HCT116 (cell line): ENCODE results near the gene LGI2.

Experiments used
- EZH2 ChIP-seq: fragments of 200-600 bp; sonication (generic); IDR thresholded peaks from 2 replicates; pipeline ENCODE4 v1.6.1; 2017; ENCODE audit warnings: antibody characterized with exemption, mixed run types
- JUND ChIP-seq: IDR thresholded peaks from 2 replicates; pipeline ENCODE4 v1.6.1; 2012
- POLR2A ChIP-seq: IDR thresholded peaks from 2 replicates; pipeline ENCODE4 v1.7.0; 2011; ENCODE audit warnings: borderline replicate concordance; ENCODE audit not compliant: insufficient read depth, insufficient read length; ENCODE audit errors: extremely low read depth
- POLR2AphosphoS5 ChIP-seq: IDR thresholded peaks from 2 replicates; pipeline ENCODE4 v1.6.1; 2011; ENCODE audit warnings: mild to moderate bottlenecking, low read depth, low read length, moderate library complexity
- SP1 ChIP-seq: IDR thresholded peaks from 2 replicates; pipeline ENCODE4 v1.6.1; 2012; ENCODE audit warnings: low read depth
- TF ChIP-seq, protein P1 (sequence below), 3 experiments: fragments of 200-600 bp in 1 of 3; sonication (generic) in 1 of 3; IDR thresholded peaks in 2 of 3; conservative IDR thresholded peaks in 1 of 3; 2 replicates each; pipeline ENCODE4 v1.5.1; 2012 to 2017; ENCODE audit warnings: low read depth in 2 of 3, low read length in 2 of 3, antibody characterized with exemption in 1 of 3, borderline replicate concordance in 1 of 3, control low read depth in 1 of 3, mild to moderate bottlenecking in 1 of 3, mixed read lengths in 1 of 3, mixed run types in 1 of 3, moderate library complexity in 1 of 3; ENCODE audit not compliant: insufficient read depth in 1 of 3
- TF ChIP-seq, protein P2 (sequence below): IDR thresholded peaks from 2 replicates; pipeline ENCODE4 v1.6.1; 2012

DNA sequence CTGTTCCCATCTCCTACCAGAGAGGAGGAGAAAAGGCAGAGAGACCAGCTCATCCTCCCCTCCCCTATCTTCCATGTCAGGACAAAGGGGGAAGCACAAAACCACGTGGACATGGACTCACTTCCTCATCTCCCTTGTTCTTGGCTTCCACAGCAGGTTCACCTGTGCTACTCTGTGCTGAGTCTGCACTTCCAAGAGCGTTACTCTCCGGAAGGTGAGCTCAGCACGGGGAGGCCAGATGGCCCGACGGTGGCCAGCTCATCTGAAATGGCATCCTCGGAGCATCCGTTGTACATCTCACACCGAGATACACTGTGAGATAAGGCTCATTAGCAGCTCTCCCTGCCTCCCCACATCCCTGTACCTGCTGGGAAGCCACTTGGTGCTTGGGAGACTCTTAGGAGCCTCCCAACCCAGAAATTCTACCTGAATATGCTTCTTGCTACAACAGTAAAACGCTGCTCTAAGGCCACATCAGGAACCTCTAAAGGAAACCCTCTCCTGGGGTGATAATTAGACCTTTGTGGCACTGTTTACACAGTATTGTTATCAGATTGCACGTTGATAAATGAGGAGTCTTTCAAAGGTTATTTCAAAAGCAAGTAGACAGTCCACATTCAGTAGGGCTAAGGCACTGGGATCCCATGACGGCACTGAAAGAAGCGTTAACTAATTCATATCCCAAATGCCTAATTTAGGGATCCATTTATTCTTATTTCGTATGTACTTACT, 19.4 kb downstream of the LGI2 start:
- TF ChIP-seq, protein P1, sequence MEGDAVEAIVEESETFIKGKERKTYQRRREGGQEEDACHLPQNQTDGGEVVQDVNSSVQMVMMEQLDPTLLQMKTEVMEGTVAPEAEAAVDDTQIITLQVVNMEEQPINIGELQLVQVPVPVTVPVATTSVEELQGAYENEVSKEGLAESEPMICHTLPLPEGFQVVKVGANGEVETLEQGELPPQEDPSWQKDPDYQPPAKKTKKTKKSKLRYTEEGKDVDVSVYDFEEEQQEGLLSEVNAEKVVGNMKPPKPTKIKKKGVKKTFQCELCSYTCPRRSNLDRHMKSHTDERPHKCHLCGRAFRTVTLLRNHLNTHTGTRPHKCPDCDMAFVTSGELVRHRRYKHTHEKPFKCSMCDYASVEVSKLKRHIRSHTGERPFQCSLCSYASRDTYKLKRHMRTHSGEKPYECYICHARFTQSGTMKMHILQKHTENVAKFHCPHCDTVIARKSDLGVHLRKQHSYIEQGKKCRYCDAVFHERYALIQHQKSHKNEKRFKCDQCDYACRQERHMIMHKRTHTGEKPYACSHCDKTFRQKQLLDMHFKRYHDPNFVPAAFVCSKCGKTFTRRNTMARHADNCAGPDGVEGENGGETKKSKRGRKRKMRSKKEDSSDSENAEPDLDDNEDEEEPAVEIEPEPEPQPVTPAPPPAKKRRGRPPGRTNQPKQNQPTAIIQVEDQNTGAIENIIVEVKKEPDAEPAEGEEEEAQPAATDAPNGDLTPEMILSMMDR (IDR thresholded peaks at IDR 0.05 in 2 of 3, conservative IDR thresholded peaks at IDR 0.05 in 1 of 3; ENCODE audit: borderline replicate concordance in 1 of 3, insufficient read depth in 1 of 3, low read depth in 2 of 3, low read length in 2 of 3), result no peak
- TF ChIP-seq POLR2A (no peak), POLR2AphosphoS5 (no peak), EZH2 (no peak), SP1 (no peak), JUND (no peak)
- TF ChIP-seq, protein P2, sequence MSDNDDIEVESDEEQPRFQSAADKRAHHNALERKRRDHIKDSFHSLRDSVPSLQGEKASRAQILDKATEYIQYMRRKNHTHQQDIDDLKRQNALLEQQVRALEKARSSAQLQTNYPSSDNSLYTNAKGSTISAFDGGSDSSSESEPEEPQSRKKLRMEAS, result no peak
